ENCODE data around the gene SDC1.

Gene SDC1

DNA sequence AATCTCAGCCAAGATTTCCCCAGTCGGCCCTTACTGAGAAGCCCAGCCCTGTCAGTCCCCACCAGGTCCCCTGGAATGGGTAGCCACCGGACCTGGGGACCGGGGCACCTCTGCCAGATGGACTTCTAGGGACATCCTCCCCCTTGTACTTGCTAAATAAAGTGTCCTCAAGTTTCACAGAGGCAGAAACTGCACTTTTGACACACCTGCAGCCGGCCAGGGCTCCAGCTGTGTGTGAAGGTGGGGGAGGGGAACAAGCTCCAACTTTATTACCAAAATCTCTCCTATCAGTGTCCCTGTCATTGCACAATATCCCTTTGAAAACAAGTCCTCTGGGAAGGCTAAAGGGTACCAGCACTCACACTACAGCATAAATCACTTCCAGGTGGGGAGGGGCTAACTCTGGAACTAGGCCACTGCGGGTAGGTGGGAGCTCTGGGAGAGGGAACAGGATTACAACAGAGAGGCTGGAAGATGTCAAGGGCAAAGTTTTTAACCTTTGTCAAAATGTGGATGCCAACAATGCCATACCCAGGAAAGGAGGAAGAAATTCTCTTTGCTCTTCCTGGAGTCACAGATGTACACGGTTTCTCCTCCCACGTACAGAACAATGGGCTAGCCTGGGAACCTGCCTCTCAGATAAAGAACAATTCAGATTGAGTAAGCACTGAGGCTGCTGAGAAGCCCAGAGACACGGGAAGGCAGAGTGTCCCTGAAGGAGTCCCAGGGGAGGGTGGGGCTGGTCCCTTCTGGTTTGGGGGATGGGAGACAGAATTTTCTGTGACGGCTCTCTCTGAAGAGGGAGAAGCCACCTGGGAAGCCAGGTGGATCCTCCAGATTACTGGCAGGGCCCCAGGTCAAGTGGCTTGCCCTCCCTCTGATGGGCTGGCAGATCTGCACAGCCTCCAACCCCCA, 11.0 kb downstream of the SDC1 start:
- no peak for DNase-seq

GRCh38 chr2:20212871-20213503, 11.9 kb downstream of the SDC1 start:
- no peak for DNase-seq

GRCh38 chr2:20212459-20212870, 12.5 kb downstream of the SDC1 start:
- no peak for DNase-seq

DNA sequence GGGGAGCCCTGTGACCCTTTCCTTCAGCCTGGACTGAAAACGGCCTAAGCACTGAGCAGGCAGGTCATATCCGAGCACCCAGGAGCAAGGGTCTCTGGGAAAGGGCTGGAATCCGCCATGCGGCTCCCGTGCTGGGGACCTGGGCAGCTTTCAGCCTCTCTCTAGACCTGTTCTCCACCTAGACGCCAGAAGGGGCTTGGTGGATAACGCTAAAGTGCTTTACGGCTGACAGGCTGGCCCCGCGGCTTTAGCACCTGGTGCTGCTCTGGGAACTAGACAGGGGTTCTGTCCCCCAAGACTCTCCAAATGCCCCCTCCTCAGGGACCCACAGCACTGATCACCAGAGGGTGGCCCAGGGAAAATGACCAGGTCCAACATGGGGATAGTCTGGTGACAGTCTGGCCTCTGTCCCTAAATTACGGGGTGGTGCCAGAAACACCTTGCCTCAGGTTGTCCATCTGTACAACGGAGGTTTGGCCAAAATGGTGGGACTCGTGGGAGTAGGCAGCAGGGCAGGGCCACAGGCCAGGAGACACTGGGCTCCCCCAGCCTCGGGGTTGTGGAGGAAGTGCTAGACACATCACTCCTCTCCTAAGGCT, 13.0 kb downstream of the SDC1 start:
- no peak for DNase-seq

GRCh38 chr2:20211420-20211819, 13.5 kb downstream of the SDC1 start:
- DNase-seq = no peak

- no peak for DNase-seq
Measured at GRCh38 chr2:20210462-20210861, 14.5 kb downstream of the SDC1 start.

GRCh38 chr2:20209373-20210109, 15.4 kb downstream of the SDC1 start:
- no peak for DNase-seq

GRCh38 chr2:20208476-20208859, 16.5 kb downstream of the SDC1 start:
- no peak for DNase-seq

DNA sequence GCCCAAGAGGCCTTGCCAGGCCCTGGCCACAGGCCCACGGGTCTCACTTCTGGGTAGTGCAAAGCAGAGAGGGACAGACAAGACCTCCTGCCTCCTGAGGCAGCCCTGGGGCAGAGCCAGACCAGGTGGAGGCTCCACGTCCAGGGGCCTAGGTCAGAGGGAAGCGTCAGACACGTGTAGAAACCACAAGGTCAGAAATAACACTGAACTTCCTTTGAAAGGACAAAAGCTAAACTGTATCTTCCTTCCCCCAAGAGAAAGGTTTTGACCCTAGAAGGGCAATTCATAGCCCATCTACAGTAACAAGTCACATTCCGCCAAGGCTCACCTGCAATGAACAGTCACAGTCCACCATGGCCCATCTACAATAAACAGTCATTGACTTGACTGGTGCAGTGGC, 17.9 kb downstream of the SDC1 start:
- DNase-seq = no peak

DNA sequence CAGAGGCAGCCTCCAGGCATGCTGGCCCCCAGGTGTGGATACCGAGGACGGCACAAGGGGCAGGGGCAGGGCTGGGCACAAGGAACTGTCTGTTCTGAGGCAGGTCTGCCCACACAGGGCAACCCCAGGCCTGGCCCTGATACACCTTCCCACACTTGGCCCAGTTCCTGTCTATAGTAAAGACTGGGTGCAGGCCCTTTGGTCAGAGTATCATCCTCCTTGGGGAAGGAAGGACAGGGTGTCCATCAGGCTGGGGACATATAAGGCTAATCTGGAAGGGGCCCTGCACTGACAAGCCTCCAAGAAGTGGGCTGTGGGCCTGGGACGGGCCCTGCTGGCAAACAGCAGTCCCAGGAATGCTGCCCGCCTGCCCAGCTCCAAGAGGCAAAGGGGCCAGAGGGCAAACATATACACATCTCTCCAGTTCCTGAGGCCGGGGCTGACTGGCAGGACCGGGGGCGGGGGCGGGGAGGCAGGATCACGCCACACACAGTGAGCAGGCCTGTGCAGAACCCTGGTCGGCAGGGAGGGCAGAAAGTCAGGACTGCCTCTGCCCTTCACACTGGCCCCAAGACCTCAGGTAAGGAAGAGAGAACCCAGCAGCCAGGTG, 18.9 kb downstream of the SDC1 start:
- no peak for DNase-seq

DNA sequence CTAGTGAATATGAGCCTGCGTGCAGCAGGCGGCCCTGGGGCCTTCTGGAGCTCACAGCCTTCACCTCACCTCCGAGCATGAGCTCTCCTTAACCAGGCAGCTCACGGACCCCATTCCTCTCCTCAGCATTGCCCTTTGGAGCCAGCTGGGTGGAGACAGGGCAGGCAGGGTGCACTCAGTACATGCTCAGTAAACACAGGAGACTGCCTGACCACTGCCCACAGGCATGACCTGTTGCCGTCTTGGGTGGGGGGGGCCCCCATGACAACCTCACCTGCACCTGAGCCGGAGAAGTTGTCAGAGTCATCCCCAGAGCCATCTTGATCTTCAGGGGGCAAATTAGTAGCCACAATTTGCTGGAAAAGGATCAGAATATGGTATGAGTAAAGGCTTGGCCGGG, 19.9 kb downstream of the SDC1 start:
- DNase-seq = no peak

- DNase-seq = no peak
Measured at GRCh38 chr2:20203521-20204225, 21.3 kb downstream of the SDC1 start.

DNA sequence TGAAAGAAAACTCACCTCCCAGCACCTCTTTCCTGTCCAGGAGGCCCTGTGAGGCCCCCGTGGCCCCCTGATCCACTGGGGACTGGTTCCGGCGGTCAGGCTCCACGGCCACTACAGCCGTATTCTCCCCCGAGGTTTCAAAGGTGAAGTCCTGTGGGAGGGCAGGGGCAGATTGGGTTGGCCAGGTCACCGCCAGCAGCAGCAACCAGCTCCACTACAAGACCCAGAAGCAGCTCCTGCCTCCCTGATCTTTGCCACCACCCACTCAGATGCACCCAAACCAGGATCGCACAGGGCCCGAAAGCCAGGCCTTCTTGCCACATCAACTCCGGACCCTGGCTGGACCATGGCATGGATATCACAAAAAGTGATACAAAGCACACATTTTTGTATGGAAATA, 21.9 kb downstream of the SDC1 start:
- DNase-seq = no peak

- DNase-seq = no peak
Measured at GRCh38 chr2:20201671-20202070, 23.3 kb downstream of the SDC1 start.

GRCh38 chr2:20200697-20201555, 24.0 kb downstream of the SDC1 start:
- DNase-seq = no peak

GRCh38 chr2:20199633-20200270, 25.2 kb downstream of the SDC1 start:
- DNase-seq = no peak

- DNase-seq = no peak
Measured at GRCh38 chr2:20198796-20199632, 25.9 kb downstream of the SDC1 start.

DNA sequence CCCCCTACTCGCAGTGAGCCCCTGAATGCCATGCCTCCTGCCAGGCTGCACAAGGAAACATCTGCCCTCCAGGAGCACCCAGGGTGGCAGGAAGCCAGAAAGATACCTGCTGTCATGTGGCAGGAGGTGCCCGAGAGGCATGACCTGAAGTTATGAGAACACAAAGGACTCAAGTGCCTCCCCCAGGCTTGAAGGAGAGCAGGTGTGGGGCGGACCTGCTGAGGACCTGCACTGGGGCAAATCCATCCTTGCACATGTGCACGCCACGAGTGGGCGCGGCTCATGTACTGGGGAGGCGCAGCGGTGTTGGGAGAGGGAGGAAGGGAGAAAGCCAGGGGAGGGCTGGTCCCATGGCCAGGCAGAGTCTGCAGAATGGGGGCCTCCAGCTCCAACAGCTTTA, 26.9 kb downstream of the SDC1 start:
- no peak for DNase-seq

DNA sequence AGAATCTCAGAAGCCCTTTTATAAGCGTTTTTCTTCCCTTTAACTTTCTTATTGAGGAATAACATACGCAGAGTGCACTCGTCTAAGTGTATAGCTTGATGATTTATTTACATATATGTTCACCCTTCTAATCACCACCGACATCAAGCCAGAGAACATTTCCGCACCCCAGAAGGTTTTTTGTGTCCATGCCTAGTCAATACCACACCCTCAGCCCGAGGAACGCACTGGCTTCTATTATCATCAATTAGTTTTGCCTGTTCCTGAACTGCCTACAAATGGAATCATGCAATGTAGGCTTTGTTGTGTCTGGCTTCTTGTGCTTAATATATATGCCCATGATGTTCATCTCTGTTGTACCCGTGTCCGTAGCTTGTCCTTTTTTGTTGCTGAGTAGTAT, 27.7 kb downstream of the SDC1 start:
- no peak for DNase-seq

DNA sequence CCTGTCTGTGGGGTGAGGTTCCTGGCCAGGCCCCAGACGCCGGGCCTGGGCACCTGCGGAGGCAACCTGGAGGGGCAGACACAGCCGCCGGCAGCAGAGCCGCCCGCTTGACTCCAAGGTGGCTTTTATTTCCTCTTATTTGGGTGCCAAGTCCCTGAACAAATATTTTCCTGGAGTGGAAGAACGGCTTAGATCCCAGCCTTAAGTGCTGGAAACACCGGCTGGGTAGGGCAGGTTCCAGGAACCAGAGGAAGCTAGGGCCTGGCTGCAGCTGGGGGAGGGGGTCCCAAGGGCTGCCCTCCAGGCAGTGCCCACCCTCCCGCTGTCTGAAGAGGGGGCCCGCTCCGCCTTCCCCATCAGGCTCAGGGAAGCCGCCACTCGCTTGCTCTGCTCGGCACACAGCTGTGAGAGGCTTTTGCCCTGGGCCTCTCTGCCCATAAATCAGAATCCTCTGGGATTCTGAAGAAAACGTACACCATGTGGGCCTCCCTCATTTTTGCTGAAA, 28.2 kb downstream of the SDC1 start:
- peak; percentile 10 for DNase-seq
